Measurements from ENCODE around the gene IRF2.
A peak's percentile ranks its signal among the peaks of the same experiment; 100 is the strongest.
"Not testable (repeated sequence)": the region's sequence is repeated elsewhere in the genome, so short reads cannot be mapped to it uniquely, and the experiment has no call there.

The IRF2 gene

DNA sequence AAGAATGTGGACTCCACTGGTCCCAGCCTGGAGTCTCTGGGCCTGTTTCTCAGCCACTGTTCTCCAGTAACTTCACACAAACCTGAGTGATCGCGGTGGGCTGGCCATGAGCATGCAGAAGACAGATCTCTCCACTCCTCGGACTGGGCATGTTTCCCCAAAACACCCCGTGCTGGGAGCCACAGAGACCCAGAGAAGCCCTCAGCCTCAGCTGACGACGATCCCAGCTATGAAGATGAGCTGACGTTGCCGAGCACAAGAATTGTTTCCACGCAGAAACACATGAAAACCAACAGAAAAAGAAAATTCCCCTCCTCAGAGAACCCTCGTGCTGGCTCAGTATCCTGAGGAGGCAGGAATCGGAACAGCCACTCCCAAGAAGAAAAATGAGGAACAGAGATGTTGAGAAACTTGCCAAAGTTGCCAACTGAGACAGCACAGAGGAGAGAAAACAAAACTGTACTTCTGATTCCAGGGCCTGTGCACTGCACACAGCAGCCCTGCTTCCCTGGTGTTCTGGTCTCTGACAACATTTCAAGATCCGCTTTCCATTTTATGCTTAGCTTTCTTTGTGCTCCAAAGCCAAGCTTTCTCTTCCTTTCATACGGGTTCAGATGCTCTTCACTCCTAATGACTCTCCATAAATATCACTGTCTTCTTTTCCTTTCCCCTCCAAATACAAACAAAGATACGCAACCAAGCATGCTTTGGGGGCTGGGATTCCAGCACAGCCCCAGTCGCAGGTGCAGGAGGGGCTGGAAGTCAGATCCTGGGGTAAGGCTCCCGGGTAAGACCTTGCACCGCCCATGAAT lies 81.4 kb downstream of the IRF2 start:
- DNase-seq (ENCODE audit: low read depth, low spot score): no peak

DNA sequence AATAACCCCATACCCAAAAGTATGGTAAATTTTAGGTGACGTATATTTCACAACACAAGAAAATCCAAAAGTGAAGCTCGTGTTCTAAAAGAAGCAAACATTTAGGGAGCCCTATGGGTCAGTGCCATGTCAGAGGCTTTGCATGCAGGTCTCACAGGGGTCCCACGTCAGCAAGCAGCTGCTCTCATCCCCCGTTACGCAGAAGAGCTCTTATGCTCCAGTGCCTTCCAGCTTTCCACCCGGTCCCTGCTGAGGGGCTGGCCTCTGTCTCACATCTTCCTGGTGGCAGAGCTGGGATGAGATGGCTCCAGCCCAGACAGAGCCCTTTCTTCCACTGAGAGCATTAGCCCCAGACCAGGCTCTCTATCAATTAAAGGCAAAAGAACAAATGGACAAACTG lies 82.0 kb downstream of the IRF2 start:
- DNase-seq (ENCODE audit: low read depth, low spot score): no peak

DNA sequence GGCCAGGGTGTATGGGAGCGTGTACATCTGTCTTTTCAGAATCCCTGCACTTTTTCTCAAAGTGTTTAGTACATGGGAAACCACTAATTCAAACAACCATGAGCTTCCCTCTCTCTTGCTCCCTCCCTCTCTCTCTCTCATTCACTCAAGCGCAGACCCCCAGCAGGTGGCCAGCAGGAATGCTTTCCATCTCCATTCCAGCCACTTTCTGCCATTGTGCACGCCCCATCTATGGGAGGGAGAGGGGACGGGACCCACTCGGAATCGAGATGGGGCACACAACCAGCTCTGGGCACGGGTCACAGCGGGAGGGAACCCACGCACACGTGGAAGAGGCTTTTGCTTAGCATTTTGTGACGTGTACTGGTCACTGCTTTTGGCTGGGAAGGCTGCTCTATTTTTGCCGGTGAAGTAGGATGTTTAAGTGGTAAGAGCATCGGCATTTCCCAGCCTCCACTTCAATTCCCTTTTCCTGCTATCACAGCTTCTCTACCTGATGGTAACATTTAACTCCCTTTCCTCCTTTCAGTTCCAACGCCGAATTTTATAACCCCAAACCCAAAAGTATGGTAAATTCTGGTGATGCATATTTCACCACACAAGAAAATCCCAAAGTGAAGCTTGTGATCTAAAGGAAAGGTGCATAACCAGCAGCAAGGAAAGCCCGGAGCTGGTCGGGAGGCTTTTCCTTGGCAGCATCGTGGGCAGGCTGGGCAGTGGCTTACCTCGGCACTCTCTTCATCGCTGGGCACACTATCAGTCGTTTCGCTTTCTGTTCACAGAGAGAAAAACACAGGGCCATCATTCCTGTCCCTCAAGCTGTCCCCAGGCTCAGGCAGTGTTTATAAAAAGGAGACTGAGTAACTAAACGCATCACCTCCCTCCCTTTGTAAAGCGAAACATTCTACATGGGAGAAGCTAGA lies 84.1 kb downstream of the IRF2 start:
- DNase-seq (ENCODE audit: low read depth, low spot score): no peak

DNA sequence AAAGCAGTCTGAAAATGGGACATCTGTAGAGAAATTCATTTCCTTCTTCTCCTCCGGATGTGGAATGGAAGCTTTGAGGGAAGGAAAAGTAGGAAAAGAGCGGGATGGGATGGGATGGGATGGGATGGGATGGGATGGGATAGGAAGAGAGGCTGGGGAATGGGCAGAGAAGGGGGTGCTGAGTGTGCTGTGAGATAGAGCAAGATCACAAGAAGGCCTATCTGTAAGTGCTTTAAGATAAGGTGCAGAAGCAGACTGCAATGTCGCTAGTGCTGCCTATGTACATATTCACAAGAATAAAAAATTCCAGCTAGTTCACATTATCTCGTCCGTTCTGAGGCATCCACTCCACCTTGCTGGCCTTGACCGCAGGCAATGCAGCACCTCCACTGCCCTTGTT lies 86.2 kb downstream of the IRF2 start:
- no peak for DNase-seq (ENCODE audit: low read depth, low spot score)

DNA sequence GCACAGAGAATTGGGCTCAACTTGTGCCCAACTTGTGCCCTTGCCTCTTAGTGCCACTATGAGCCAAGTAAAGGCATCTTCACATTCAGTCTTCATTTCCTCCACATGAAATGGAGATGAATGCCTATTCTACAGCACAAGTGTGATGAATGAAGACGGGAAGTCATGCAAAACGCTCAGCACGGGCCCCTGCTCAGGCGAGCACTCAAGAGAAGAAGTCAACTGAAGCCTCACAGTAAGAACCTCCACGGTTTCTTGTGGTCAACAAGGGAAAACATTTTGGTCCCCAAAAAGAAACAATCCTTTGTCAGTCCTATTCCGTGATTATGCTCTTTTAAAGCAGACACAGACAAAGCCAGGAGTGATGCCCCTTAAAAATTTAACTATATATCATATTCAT lies 87.0 kb downstream of the IRF2 start:
- no peak for DNase-seq (ENCODE audit: low read depth, low spot score)

DNA sequence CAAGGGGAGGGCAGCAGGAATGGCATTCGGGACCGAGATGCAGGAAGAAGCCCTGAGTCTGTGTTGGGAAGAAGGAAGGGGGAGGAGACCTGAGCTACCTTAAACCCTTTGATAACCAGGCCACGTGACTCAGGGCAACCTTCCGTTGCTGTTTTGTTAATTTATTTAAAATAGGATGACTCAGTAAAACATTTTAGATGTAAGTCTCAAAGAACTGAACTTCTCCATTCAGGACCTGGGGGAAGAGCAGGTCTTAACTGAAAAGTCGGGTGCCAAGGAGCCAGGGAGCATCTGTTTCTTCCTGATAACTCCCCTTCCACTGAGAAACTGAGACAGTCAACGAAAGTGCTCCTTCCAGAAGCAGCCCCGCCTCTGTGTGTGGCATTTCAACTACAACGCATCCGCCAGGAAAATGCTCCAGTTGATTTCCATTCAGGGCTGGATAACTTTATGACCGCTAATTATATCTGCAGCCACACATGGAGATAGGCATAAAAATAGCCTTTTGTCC lies 88.0 kb downstream of the IRF2 start:
- no peak for DNase-seq (ENCODE audit: low read depth, low spot score)

DNA sequence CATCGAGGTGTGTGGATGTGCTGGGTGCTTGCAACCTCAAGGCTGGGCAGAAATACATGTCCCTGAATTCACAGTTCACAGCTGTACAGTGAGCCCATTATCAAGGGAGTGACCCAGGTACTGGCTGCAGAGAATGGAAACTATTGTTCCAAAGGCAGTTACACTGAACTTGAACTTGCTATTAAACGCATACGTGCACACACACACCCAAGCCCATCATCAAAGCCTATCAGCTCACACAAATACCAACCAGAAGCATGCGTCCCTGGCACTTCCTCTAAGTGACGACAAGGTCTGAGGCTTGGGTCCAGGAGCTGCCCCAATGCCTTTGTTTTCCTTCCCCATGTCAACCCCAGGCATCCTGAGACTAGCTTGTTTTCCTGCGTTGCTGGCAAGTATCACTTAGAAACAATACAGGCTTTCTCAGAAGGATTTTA lies 88.6 kb downstream of the IRF2 start:
- no peak for DNase-seq (ENCODE audit: low read depth, low spot score)

DNA sequence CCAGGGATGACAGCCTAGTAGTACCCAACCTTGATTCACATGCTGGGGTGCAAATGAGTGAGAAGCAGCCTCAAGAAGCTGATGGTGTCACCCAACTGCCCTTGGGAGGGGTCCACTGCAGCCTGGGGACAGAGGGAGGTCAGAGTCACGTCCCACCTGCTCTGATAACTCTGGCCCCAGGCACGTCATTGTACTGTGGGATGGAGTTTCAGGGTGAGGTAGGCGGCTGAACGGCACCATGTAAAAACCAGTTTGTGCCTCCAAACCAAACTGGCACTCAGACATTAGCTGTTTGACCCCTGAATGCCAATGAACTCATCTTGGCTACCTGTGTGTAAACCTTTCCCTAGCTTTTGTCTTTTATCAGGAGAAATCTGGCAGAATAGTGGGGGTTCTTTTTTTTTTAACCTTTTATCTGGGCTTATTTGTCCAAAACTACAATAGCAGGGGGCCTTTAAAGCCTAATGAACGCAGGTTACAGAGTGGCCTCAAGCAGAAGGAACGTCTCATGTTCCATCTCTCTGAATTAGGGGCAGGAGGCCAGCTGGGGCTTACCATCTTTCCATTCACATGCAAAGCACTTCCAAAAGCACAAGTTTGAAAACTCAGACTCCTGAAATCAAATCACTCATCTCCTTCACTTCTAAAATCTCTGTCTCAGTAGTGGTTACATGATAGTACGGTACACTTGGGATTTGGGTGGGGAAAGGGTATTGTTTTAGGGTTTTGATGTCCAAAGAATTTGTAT lies 89.4 kb downstream of the IRF2 start:
- DNase-seq (ENCODE audit: low read depth, low spot score): no peak

DNA sequence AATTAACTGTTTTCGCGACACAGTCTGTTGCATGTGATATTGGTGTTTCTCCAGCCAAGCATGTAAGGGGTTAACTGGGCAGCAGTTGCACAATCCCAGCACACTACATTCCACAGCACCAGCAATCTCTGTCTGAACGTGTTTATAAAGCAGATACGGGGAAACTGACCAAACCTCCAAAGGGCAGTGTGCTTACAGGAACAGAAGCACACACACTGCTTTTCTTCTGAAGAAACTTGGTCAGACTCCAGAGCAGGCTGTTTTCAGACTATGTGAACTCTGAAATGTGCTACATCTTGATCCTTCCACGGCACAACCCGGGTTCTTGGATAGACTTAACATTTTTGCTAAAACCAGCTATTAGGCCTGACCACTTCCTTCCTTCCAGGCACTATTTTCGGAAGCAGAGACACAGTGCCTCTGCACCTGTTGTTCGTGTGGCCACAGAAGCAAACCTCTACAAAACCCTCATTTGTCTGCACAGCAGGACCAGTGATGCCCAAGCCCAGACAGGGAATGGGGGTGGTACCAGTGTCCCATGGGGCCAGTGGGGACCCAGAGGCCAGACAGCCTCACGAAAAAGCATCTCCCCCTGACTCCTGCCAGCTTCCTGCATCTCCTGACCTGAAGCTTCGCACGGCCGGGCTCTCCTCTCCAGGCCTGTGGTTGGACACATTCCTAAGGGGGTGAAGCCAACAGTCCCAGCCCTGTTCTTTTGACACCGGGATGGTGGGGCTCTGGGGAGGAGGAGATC lies 90.1 kb downstream of the IRF2 start:
- DNase-seq (ENCODE audit: low read depth, low spot score): peak; percentile 73

DNA sequence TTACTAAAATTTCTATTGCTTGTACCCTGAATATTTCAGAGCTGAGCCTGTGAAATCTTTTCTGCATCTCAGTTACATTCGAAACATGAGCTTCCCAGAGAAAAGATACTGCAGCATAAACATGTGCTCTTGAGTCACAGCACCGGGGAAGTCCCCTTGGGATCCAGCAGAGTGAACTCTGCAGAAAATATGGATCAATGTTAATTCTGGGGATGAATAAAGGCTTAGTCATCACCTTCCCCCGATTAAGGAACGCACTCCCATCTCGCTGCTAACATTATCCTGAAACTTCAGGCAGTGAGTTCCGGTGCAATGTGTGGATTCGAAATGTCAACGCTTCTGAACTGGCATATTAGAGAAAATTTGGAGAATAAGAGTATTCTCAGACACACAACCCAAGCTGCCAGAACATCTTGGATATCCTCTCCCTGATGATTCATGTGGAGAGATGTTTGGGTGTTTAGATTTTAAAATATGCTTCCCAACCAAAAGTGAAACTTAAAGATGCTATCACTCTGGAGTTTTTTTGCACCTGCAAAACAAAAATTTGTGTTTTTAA lies 90.8 kb downstream of the IRF2 start:
- DNase-seq (ENCODE audit: low read depth, low spot score): peak; percentile 71

DNA sequence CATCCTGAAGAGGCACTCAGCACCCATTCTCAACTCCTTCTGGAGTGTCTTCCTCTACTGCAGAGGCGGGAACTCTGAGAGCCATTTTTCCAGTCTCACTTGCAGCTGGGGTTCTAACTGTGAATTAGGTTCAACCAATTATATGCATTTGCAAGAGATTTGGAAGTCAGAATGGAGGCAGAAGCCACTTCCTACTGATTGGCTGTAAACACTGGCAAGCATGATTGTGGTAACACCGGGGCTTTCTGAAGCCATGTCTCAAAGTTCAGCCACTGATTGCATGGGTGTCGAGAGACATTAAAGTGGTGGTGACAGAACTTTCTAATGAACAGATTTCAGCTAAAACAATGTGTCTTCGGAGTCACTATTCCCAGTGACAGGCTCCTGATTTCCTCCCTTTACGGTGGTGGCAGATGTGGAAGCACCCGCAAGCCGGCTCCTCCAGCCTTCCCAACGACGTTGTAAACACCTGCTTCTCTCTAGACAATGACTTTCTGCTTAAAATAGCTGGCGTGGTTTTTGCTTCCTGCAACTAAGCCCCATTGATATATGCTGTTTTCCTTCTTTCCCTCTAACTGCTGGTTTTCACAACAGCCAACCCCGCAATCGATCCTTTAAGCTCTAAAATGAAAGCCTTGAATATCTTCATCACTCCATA lies 92.0 kb downstream of the IRF2 start:
- DNase-seq (ENCODE audit: low read depth, low spot score): no peak

DNA sequence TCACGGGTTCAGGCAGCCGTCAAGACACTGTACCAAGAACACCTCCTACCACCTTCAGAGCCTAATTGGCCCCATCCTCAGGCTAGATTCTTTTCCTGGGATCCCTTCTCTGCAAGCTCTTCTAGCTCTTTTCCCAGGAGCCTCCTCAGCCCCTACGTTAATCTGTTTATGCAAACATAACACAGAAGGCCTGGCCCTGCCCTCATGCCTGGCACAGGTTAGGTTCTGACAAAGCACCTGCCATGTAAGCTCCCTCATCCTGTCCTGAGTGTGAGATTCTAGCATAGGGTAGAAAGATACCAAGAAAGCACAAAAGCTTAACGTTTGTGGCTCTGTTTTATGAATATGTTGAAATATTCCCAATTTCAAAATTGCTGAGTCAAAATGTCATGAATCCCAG lies 93.6 kb downstream of the IRF2 start:
- no peak for DNase-seq (ENCODE audit: low read depth, low spot score)

DNA sequence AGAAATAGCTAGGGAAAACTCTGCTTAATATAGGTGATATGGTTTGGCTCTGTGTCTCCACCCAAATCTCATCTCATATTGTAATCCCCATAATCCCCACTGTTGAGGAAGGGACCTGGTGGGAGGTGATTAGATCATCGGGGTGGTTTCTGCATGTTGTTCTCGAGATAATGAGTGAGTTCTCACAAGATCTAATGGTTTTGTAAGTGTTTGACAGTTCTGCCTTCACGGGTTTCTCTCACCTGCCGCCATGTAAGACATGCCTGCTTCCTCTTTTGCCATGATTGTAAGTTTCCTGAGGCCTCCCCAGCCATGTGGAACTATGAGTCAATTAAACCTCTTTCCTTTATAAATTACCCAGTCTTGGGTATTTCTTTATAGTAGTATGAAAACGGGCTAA lies 94.1 kb downstream of the IRF2 start:
- not testable (repeated sequence) for DNase-seq (ENCODE audit: low read depth, low spot score)

DNA sequence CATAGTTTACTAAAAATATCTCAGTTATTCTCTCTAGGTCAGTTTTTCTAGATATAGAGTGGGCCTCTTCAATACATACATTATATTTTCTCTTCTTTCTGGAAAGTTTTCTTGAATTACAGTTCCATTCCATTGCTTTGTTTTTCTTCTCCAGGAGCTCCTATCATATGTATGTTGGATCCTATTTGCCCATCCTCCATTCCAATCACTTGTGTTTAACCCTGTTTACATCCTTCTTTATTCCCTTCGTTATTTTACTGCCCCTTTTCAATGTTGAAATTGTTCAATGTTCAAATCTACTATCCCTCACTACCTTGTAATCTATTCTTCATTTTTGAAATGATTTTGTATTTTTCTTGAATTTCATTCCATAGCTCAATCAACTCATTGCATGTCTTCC lies 97.4 kb downstream of the IRF2 start:
- no peak for DNase-seq (ENCODE audit: low read depth, low spot score)

DNA sequence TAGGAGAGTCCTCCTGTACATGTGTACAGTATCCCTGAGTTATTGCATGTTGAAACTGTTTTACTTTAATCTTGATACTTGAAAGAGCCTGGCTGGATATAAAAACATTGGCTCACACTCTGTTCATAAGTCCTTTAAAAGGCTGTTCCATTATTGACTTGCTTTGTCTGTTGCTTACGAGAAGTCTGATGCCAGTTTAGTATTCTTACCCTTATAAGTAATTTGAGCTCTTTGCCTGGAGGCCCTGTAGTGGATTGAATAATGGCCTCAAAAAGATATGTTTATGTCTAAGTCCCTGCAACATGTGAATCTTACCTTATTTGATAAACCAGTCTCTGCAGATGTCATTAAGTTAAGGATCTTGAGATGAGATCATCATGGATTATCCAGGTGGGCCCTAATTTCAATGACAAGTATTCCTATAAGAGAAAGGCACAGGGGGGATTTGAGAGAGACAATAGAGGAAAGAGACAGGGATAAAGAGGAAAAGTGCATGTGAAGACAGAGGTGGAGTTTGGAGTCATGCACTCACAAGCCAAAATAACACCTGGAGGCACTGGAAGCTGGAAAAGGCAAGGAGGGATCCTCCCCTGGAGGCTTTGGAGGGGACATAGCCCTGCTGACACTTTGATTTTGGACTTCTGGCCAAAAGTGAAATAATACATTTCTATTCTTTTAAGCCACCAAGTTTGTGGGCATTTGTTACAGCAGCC lies 98.1 kb downstream of the IRF2 start:
- DNase-seq (ENCODE audit: low read depth, low spot score): no peak

DNA sequence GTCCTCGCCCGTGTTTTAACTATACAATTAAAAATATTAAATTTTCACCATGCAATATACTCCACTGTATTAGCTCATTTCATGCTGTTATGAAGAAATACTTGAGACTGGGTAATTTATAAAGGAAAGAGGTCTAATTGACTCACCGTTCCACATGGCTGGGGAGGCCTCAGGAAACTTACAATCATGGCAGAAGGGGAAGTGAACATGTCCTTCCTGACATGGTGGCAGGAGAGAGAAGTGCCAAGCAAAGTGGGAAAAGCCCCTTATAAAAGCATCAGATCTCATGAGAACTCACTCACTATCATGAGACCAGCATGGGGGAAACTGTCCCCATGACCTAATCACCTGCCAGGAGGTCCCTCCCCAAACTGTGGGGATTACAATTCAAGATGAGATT lies 98.7 kb downstream of the IRF2 start:
- not testable (repeated sequence) for DNase-seq (ENCODE audit: low read depth, low spot score)

DNA sequence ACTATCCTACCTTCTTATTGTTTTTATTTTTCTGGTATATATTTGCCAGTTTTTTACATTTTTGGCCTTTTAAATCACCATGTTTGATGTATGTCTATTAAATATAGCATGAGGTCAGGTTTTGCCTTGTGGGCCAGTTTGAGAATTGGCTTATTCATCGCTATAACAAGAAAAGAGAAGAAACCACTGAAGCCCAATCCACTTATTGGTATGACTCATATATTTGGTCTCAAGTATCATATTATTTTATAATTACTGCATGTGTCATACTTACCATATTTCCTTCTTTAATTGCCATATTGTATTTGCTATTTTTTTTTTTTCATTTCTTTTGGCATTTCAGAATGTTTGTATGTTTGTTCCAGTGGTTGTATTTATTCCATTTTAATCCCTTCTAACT lies 99.3 kb downstream of the IRF2 start:
- no peak for DNase-seq (ENCODE audit: low read depth, low spot score)

DNA sequence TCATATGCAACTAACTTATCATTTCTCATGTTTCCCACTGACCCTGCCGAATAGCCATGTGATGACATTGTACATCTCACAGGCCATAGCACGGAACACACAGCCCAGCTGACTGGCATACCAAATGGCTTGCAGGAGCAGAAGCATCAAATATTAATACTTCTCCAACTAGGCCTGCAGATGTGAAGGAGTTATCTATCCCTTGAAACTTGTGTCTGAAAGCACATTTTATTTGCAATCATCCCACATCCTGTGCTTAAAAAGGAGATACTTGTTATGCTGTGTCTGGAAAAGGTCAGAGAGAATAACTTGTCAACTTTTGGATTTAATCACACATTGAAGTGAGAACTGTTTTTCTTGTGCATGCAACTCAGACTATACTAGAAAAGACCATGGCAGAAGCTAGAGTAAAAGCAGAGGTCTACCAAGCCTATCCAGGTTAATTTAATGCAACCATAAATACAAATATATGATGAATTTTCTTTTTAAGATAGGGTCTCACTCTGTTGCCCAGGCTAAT lies 100.4 kb downstream of the IRF2 start:
- DNase-seq (ENCODE audit: low read depth, low spot score): no peak

DNA sequence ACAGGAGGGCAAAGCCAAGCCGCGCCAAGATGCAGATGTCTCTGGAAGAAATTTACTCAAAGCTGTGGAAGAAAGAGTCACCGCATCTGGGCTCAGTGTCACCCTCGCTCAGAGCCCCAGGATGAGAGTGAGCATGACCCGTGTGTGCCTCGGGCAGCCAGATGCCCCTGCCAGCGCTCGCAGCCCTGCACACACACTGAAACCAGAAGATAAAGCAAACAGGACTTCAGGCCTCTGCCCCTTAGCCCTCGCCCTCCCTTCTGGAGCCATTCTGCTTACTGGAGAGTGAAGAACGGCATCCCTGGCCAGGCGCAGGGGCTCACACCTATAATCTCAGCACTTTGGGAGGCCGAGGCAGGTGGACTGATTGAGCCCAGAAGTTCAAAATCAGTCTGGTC lies 103.0 kb downstream of the IRF2 start:
- no peak for DNase-seq (ENCODE audit: low read depth, low spot score)

Data from brain pericyte (primary cell).